Activated CD4-positive, alpha-beta T cell treated with anti-CD3 and anti-CD28 coated beads, Interleukin-2, amount 50 U/mL, for 48 hours (primary cell): ENCODE measurements around the gene TLN1.

Experiments
- DNase-seq, 2 experiments: peaks; one replicate each; pipeline ENCODE4 v3.0.0-alpha.2; 2020

Gene TLN1

DNA sequence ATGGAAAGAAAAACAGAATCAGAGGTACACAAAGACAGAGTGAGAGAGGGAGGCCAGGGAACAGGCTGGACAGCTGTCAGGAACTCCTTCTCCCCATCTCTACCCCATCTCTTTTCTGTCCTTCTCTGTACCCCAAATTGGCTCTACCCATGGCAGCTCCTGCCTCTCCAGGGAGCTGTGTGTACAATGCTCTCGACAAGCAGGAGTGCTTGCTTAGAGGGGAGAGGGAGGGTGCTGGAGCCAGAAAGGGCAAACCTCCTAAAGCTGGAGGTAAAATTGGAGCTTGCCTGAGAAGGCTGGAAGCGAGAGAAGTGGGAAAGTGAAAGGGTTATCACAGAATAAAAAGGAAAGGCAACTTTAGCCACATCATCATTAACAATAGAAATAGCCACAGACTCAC, 48.7 kb downstream of the TLN1 start:
- no peak for DNase-seq

DNA sequence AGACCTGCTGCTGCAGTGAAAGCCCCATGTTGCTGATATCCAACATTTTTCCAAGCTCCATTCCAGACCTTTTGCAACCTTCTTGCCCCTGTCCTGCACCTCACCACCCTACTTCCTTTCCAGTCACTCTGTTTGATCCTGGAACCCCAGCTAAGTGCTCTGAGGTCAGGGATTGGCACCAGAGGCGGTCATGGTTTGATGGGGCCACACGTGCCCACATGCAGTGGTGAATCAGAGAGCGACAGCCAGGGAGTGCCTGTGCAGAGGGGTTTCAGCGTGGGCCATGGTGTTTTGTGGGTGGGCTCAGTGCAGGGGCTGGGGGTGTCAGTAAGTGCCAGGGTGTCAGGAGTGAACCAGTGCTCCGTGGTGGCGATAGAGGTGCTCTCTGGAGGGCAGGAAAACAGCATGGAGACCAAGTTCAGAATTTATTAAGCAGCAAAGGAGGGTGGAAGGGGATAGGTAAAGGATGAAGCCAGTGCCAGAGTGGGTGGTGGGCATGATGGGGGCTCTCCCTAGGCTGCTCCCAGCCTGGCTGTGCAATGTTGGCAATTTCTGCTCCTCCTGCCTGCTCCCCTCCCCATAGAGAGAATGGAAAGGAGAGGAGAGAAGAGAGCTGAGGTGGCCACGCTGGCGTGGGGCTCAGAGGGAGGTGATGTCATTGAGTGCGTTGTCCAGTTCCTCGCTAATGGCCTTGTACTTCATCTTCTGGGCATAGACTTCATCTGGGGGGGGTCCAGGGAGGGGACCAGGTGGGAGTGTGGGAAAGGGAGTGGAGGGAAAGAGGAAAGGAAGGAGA, 49.3 kb downstream of the TLN1 start:
- no peak for DNase-seq

DNA sequence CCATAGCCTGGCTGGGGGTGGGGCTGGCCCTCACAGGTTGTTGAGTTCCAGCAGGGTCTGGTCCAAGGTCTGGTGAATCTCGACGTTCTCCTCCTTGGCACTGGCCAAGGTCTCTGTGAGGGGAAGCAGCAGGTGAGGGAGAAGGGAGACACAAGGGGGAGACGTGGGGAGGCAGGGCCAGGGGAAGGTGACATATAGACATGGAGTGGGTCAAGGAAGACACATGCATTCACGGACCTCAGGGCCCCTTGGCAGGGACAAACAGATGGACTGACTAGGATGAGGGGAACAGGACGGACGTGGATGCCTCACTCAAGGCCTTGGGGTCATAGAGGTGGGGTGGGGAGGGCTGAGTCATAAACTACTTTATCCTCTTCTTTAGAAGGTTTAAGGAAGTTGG, 49.9 kb downstream of the TLN1 start:
- DNase-seq, result no peak

DNA sequence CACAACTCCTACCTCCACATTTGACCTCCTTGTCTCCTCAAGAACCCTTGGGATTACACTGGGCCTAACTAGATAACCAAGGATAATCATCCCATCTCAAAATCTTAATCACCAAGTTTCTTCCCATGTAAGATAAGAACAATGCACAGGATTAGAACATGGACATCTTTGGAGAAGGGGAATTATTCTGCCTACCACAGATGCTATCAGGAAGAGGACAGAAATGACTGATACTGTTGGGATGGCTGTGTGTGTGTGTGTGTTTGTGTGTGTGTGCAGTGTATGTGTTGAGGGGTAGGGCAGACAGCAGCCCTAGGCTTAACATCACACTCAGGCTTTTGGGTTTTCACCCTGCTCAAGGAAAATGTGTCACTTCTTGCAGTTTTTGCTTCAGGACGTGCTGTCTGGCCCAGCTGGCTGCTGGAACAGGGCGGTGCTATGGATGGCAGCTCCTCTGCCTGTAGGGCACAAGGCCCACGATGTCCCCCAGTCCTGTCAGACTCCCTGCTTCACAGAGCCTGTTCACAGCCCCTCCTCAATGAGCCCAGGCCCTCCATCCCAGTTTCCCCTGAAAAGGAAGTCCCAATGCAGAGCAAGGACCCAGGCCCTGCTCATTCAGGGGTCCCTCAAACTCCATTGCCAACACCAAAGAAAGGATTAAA, 50.5 kb downstream of the TLN1 start:
- DNase-seq, result no peak

DNA sequence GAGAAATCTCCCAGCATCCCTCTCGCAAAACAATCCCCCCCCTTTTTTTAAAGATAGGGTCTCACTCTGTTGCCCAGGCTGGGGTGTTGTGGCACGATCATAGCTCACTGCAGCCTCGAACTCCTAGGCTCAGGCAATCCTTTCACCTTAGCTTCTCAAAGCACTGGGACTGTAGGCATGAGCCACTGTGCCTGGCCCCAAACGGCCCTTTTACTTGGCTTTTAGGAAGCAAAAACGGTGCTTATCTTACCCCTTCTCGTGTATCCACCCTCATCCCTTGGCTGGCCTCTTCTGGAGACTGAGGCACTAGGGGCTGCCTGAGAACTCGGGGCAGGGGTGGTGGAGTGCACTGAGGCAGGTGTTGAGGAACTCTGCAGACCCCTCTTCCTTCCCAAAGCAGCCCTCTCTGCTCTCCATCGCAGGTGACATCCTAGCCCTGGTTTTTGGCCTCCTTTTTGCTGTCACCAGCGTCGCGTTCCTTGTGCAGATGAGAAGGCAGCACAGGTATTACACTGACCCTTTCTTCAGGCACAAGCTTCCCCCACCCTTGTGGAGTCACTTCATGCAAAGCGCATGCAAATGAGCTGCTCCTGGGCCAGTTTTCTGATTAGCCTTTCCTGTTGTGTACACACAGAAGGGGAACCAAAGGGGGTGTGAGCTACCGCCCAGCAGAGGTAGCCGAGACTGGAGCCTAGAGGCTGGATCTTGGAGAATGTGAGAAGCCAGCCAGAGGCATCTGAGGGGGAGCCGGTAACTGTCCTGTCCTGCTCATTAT, 51.5 kb downstream of the TLN1 start:
- DNase-seq, result no peak

DNA sequence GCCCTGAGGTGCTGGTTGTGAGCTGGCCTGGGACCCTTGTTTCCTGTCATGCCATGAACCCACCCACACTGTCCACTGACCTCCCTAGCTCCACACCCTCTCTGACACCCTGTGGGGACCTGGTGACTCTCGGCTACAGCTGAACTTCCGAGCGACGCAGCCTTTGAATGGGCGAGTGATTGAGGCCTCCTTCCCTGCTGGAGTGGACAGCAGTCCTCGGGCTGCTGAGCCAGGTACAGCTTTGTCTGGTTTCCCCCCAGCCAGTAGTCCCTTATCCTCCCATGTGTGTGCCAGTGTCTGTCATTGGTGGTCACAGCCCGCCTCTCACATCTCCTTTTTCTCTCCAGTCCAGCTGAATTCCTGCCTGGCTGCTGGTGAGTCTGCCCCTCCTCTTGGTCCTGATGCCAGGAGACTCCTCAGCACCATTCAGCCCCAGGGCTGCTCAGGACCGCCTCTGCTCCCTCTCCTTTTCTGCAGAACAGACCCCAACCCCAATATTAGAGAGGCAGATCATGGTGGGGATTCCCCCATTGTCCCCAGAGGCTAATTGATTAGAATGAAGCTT, 52.1 kb downstream of the TLN1 start:
- DNase-seq, result no peak

DNA sequence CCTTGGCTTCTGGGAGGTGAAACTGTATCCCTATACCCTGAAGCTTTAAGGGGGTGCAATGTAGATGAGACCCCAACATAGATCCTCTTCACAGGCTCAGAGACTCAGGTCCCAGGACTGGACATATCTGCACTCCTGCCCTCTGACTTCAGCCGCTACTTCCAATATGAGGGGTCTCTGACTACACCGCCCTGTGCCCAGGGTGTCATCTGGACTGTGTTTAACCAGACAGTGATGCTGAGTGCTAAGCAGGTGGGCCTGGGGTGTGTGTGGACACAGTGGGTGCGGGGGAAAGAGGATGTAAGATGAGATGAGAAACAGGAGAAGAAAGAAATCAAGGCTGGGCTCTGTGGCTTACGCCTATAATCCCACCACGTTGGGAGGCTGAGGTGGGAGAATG, 52.9 kb downstream of the TLN1 start:
- no peak for DNase-seq

DNA sequence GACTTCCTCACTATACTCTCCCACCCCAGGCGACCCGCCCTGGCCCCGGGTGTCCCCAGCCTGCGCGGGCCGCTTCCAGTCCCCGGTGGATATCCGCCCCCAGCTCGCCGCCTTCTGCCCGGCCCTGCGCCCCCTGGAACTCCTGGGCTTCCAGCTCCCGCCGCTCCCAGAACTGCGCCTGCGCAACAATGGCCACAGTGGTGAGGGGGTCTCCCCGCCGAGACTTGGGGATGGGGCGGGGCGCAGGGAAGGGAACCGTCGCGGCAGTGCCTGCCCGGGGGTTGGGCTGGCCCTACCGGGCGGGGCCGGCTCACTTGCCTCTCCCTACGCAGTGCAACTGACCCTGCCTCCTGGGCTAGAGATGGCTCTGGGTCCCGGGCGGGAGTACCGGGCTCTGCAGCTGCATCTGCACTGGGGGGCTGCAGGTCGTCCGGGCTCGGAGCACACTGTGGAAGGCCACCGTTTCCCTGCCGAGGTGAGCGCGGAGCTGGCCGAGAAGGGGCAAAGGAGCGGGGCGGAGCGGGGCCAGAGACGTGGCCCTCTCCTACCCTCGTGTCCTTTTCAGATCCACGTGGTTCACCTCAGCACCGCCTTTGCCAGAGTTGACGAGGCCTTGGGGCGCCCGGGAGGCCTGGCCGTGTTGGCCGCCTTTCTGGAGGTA, 56.1 kb downstream of the TLN1 start:
- peak; percentile 37 to 53 for DNase-seq

DNA sequence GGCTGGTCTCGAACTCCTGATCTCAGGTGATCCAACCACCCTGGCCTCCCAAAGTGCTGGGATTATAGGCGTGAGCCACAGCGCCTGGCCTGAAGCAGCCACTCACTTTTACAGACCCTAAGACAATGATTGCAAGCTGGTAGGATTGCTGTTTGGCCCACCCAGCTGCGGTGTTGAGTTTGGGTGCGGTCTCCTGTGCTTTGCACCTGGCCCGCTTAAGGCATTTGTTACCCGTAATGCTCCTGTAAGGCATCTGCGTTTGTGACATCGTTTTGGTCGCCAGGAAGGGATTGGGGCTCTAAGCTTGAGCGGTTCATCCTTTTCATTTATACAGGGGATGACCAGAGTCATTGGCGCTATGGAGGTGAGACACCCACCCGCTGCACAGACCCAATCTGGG, 56.8 kb downstream of the TLN1 start:
- no peak for DNase-seq

DNA sequence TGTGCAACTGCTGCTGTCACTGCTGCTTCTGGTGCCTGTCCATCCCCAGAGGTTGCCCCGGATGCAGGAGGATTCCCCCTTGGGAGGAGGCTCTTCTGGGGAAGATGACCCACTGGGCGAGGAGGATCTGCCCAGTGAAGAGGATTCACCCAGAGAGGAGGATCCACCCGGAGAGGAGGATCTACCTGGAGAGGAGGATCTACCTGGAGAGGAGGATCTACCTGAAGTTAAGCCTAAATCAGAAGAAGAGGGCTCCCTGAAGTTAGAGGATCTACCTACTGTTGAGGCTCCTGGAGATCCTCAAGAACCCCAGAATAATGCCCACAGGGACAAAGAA, 58.0 kb downstream of the TLN1 start:
- DNase-seq, result no peak

DNA sequence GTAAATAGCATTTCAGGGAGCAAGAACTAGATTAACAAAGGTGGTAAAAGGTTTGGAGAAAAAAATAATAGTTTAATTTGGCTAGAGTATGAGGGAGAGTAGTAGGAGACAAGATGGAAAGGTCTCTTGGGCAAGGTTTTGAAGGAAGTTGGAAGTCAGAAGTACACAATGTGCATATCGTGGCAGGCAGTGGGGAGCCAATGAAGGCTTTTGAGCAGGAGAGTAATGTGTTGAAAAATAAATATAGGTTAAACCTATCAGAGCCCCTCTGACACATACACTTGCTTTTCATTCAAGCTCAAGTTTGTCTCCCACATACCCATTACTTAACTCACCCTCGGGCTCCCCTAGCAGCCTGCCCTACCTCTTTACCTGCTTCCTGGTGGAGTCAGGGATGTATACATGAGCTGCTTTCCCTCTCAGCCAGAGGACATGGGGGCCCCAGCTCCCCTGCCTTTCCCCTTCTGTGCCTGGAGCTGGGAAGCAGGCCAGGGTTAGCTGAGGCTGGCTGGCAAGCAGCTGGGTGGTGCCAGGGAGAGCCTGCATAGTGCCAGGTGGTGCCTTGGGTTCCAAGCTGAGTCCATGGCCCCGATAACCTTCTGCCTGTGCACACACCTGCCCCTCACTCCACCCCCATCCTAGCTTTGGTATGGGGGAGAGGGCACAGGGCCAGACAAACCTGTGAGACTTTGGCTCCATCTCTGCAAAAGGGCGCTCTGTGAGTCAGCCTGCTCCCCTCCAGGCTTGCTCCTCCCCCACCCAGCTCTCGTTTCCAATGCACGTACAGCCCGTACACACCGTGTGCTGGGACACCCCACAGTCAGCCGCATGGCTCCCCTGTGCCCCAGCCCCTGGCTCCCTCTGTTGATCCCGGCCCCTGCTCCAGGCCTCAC, 58.6 kb downstream of the TLN1 start, which contains the start of gene CA9:
TSS of gene CA9 (plus strand) at position 797 of the 893 bp plus-strand sequence. CDS start at position 829, 32 bp downstream.
- DNase-seq, result no peak

DNA sequence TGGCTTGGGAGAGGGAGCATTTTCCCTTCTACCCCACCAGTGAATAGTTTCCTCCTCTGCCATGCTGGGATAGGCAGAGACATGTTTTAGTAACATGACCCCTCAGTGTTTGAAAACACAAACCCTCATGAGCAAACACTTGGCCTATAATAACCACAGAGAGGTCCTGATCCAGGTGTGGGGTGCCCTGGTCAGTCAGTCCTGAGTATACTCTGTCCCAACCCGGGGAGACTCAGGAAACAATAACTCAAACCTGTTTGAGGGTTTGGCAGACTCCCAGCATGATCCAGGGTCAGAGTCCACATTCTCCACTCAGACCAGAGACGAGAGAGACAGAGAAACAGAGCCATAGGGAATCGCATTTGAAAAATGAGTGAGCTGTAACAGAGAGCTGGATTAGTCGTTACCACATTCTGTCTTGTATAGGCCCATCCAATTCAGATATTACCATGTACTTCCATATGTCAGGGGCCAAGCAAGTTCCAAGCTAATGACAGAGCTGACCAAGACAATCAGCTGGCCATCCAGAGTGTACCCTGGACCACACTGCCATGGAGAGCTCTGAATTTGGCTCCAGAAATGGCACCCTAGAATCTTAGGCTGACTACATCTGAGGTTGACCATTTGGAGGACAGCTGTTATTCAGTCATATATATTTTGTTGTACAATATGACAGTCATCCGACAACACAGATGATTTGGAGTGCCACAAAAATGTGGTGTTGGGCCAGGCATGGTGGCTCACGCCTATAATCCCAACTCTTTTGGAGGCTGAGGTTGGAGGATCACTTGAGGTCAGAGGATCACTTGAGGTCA, 62.5 kb downstream of the TLN1 start:
- DNase-seq, result no peak

DNA sequence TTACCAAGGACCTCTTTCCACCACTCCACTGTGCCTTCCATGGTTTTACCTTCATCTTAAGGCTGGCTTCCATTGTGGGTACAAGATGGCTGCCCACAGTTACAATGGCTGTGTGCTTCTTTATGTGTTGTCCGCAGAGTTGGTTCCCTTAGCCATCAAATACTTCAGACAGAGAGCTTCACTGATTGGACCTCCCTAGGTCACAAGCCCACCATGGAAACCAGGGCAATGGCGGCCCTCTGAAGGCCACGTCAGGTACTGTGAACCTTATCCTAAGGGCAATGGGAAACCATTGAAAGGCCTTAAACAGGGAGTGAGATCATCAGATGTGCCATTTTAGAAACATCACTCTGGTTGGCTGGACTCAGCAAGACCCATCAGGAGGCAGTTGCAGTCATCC, 64.1 kb downstream of the TLN1 start:
- no peak for DNase-seq

DNA sequence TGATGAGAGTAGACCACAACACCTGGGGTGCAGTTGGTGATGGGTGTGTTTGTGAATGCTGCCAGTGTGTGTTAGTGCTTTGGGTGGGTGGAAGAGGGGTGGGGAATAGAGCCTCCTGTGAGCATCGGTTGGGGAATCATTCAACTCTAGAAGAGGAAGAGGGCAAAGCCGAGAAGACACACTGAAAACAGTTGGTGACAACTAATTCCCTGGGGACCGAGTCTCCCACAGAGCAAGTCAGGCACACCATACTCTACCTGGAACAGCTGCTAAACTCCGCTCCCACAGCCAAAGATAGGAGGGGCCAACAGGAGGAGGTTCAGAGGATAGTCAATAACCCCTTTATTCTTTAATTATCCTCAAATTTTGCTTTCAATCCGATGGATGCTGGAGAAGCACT, 65.4 kb downstream of the TLN1 start:
- no peak for DNase-seq

DNA sequence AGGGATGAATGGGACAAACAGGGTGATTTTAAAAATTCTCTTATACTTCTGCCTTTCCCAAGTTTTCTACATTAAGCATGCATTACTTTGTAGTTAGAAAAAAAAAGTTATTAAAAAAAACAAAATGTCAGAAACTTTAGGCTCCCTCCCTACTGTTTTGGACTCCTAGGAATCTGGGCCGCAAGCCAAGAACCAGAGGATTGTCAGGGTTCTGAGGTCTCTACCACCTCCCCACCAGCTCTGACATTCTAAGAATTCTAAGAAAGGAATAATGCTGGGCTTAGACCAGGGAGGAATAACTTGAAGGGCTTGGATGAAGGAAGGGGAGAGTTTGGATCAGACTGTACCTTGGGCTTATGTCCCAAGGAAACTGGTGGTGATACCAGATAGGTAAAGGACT, 66.0 kb downstream of the TLN1 start:
- no peak for DNase-seq

DNA sequence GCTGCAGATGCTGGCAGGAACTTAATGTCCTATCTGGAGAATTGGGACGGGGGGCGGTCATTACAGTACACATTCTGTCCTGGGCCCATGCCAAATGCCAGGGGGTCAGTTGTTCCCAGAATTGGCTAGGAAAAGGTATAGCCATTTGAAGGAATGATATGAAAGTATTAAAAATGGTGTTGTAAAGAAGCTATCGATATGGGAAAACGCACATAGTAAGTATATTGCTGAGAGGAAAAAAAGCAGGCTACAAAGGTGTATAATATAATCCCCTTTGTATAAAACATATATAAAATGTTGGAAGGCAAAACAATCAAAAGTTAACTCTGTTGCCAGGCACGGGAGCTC, 66.5 kb downstream of the TLN1 start:
- no peak for DNase-seq

DNA sequence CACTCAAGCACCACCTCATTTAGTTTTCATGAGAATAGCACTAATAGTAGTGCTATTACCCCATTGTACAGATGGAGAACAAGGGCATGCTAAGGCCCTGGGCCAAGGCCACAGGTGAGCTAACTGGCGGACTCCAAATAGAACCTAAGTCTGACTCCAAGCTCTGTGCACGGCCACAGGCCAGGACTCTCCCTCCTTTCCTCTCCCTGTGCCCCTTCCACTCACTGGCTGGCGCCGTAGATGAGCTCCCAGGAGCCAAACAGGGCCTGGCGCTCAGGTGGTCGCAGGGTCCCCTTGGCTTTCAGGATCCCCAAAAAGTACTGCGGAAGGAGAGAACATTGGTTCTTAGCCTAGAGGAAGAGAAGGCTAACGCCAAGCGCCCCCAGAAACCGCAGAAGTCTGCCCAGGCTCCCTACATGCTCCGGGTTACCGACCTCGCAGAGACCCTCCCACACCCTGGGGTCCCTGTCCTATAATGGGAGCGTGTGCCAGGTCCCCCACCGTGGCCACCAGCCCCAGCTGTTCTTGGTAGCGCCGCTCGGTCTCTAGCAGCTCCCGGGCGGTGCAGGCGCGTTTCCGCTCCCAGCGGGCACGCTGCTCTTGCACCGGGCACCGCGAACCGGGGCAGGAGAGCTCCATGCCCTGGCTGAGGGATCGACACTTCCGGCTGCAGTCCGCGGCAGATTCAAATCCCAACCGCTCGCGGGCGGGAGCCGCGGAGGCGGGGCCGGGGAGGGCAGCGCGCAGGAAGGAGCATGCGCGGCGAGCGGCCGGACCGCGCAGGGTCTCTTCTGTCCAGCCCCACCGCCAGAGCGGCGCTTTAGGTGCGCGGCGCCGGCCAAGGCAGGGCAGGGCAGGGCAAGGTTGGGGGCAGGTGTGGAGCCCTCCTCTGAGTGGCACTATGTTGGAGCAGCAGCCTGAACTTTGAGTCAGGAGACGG, 67.2 kb downstream of the TLN1 start, which contains the start of gene ARHGEF39:
TSS of gene ARHGEF39 (minus strand) at position 665 of the 940 bp plus-strand sequence. CDS start at position 639, 26 bp downstream.
- peak; percentile 83 to 87 for DNase-seq

DNA sequence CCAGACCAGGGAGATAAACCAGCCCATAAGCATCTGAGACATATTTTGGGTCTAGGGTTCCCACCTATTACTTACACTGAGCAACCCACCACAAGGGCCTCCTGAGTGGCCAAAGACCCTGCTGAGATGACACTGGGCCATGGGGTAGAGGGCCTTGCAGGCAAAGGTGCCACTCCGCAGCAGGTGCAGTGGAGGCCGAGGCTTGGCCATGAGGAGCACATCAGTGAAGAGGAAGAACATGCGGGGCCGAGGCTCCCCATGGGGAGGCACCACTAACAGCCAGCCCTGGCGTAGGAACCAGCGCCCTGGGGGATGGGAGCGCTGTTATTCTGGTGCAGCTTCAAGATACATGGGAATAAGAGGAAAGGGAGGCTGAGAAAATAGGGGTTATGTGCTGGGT, 69.6 kb downstream of the TLN1 start:
- no peak for DNase-seq

DNA sequence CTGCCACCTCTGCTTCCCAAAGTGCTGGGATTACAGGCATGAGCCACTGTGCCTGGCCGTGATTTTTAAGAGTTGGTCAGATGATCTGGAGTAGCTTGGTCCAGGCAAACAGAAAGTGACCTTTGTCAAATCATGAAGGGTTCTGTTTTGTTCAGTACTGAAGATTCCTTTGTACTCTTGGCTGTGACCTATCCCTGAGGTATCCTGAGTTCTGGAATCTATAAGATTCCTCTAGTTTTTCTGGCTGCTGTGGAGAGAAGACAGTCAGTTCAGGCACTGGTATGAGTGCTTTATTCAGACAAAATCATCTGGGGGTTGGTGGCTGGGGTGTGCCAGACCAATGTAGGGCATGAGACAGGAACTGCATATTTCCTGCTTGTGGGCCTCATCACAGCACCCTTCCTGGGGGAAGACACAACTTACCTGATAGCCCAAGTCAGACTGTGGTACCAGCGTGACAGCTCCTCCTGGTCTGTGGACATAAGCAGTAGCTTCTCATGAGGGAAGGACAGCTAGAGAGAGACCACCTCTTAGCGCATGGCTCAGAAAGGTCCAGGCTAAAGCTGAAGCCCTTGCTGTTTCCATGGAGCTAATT, 70.1 kb downstream of the TLN1 start:
- no peak for DNase-seq
